NCI-H1436 (cell line): ENCODE data around the gene BPIFB1.

Experiments used
- DNase-seq: peaks from one replicate; lab custom pipeline; 2025; lab: John Stamatoyannopoulos, UW

BPIFB1 gene

DNA sequence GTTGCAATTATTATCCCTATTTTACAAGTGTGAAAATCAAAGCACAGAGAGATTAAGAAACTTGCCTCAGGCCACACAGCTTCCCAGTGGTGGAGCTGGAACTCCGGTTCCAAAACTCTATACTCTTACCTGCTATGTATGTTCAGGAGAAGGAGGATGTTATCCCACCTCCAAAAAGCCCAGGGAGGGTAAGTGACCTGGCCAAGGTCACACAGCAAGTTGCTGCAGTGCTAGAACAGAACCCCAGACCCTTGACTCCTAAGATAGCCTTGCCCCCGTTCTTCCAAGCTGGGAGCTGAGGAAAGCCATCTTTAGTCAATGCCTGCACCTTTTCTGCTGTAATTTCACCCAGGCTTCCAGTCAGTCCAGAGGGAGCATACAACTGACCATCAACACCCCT, 42.3 kb downstream of the BPIFB1 start:
- DNase-seq = no peak

DNA sequence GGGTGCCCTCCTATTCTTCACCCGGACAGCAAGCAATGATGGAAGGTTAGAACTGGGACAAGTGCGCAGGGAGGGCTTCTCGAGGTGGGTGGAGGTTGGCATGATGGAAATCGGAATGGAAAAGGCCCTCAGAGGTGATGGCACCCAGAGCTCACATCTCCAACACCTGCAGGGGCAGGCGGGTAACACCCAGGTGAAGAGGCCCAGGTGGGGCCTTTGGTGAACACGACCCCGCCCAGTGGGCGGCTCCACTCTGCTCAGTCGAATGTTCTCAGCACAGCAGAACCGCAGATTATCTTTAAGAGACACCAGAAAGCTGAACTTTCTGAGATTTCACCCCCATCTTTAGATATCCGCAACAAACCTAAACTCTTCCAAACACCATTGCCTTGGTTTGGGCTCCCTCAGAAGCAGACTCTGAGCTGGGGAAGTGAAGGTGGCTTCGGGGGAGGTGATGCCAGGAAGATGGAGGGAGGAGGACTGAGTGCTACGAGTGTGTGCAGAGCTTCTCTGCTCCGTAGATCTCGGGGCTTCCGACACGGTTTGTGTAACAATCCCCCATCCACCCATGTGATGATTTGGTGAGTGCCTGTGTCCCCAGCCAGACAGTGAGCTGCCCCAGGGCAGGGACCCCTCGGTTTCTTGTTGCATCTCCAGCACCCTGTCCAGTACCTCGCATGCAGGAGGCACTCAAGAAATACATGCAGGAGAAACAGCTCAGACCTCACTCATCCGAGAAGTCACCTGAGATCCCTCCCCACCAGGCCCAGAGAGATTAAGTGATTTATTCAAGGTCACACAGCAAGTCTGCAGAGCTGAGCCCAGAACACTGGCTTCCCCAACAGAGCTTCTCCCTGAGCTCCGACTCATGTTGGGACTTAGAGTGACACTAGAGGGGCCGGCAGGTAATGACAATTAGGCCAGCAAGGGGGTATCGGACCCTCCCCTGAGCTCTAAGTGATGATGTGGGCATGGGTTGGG, 45.4 kb downstream of the BPIFB1 start:
- DNase-seq = no peak

DNA sequence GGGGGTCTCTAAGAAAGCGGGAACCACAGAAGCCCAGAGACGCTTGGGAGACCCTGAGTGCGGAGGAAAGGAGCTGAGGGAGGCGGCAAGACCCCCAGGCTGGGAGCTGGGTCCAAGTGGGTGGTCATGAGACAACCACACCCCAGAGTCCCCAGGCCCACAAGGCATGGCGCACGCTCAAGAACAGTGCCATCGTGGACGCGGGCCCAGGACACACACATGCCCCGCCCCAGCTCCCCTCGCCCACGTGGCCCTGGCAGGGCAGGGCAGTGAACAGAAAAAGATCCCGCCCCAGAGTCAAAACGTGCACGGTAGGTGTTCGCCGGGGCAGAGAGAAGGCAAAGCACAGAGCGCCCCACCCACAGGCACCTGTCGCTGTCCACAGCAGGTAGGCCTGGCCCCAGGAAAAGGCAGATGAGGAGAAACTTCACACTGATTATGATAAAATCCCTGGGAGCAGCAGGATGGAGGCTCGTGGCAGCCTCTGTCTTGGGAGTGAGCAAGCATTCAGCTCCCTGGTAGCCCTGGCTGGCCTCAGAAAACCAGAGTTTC, 50.0 kb downstream of the BPIFB1 start:
- no peak for DNase-seq

DNA sequence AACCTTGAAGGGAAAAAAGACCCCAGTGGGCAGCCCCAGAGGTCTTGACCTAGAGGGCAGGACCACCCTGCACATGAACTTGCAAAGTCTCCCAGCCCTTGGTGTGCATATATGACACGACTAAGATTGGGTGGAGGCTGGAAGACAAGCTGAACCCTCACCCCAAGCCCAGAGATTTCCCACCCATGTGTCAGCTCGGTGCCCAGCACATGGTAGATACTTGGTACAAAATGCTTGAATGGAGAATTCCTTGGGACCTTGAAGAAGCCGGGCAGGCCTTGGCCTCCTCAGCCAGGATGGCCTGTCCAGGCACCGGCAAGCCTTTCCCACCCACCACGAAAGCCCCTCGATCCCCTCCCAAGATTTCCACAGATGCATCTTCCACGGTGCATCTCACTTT, 50.6 kb downstream of the BPIFB1 start:
- DNase-seq = no peak

DNA sequence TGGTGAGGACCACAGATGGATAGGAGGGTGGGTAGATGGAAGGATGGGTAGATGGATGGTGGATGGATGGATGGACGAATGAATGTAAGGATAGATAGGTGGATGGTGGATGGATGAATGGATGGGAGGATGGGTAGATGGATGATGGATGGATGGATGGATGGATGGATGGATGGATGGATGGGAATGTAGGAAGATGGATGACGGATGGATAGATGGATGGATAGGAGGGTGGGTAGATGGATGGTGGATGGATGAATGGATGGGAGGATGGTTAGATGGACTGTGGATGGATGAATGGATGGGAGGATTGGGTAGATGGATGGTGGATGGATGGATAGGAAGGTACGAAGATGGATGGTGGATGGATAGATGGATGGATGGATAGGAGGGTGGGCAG, 51.1 kb downstream of the BPIFB1 start:
- DNase-seq = no peak

DNA sequence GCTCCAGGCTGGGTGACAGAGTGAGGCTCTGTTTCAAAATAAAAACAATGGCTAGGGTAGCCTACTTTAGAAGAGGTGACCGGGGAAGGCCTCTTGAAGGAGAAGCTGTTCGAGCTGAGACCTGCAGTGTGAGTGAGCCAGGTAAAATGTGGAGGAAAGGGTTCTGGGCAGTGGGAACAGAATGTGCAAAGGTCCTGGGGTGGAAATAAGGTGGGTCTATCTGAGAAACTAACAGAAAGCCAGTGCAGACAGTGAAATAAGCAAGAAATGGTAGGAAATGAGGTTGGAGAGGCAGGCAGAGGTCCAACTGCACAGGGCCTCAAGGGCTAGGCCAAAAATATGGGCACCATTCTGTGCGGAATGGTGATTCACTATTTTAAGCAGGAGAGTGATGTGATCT, 53.4 kb downstream of the BPIFB1 start:
- DNase-seq = no peak

DNA sequence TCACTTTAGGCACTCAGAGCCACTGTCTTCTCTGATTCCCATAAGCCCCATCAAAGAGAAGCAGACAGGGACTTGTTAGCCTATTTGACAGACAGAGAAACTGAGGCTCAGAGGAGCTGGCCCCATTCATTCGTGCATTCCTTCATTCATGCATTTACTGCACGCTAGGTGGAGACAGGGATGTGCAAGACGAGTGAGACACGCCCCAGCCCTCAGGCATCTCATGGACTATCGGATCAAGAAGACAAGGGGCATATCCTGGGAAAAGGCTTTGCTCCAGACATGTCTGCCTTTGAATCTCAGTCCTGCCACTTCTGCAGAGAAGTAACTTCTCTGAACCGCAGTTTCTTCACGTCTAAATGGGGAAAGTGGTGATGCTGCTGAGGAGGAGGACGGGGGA, 54.1 kb downstream of the BPIFB1 start:
- DNase-seq = no peak

DNA sequence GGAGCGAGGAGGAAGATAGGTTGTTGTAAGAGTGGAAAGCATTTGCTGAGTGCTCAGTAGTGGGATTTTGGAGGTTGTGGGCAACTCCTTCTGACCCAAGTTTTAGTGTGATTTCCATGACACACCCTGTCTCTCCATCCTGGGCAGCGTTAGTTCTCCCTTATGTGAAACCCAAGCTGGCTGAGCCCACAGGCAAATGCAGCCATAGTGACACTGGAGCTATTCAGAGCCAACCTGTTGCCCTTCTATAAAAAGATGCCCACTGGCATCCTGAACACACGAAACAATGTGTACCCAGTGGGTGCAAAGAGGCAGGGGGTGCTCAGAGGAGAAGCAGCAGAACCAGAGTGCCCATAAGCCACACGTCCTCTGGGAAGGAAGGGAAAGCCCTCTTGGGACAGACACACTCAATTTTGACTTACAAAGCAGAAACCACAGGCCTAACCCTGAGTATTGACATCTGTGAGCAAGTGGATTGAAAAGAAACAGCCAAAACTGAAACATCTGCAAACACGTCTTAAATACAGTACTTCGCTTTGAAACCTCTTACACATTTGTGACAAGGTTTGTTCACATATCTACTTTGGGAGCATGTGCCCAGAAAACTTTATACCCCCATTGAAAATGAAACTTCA, 54.6 kb downstream of the BPIFB1 start:
- DNase-seq = no peak

DNA sequence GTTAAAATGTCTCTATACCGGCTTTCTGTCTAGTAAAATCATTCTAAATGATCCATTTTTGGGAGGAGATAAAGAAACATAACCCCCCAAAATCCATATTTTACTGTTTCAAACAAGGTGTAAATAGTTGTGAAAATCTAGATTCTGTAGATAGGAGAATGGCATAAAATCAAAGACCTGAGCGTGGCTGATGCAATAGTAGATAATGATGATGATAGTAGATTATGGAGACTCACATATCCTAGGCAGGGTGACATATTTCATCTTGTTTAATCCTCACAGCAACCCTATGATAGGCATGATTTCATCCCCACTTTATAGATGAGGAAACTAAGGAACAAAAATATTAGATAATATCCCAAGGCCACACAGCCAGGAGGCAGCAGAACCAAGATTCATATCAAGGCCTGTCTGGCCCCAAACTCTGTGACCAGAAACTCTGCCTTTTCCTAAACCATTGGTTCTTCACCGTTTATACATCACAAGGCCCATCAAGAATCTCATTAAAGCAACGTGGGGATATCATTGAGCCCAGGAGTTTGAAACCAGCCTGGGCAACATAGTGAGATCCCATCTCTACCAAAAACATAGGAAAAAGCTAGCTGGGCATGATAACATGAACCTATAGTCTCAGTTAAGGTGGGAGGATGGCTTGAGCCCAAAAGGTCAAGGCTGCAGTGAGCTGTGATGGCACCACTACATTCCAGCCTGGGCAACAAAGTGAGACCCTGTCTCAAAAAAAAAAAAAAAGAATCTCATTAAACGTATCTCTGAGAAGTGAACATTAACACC, 55.6 kb downstream of the BPIFB1 start:
- DNase-seq = no peak

DNA sequence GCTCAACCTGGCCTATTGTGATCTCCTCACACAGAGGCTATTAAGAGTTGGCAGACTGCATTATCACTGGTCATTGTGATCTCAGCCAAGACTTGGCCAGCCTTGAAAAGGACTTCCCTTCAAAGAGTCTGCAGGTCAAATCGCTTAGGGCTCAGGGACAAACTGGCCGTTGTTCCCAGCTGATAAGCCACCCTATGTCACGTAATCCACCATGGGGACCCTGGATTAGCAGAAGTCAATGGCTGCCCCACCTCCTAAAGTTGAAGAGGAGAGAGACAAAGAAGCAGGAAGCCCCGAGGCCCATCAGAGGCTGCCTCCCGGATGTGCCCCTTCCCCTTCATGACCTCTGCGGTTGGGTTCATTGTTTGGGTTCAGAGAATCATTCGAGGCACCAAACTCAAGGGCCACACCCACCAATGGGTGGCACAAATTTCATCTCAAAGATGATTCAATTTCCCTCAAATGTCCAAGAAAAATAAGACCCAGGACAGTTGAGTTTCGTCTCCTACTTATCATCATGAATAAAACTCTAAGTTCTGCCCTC, 56.6 kb downstream of the BPIFB1 start:
- no peak for DNase-seq

DNA sequence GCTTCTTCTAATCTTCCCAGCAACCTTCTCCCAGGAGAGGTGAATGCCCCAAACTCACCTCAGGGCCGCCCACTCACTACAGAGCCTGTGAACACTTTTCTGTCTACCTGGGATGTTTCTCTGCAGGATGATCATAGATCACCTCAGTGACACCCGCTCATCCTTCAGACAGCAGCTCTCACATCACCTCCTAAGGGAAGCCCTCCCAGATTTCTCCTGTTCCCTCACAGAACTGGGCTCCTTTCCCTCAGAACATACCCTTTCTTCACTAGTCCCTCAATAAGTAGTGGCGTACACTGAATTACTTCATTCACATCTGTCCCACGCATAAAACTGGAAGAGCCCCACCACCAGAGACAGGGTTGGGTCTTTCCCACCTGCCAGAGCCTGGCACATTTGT, 60.5 kb downstream of the BPIFB1 start:
- no peak for DNase-seq

DNA sequence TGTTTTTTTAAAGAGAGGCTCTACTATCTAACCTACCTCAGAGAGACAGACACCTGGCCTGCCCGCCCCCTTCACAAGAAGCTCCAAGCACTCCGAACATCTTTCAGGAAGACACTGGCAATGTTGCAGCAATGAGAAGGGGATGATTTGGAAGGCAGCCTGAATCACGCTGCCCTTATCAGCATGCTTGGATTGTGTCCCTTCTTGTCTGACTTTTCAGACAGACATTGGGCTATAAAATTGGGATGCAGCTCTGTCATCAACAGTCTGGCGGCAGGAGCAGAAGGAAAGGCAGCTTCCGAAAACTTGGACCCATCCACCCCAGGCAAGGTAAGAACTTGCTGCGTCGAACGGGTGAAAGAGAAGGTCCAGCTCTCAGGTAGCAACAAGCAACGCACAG, 62.3 kb downstream of the BPIFB1 start:
- no peak for DNase-seq

DNA sequence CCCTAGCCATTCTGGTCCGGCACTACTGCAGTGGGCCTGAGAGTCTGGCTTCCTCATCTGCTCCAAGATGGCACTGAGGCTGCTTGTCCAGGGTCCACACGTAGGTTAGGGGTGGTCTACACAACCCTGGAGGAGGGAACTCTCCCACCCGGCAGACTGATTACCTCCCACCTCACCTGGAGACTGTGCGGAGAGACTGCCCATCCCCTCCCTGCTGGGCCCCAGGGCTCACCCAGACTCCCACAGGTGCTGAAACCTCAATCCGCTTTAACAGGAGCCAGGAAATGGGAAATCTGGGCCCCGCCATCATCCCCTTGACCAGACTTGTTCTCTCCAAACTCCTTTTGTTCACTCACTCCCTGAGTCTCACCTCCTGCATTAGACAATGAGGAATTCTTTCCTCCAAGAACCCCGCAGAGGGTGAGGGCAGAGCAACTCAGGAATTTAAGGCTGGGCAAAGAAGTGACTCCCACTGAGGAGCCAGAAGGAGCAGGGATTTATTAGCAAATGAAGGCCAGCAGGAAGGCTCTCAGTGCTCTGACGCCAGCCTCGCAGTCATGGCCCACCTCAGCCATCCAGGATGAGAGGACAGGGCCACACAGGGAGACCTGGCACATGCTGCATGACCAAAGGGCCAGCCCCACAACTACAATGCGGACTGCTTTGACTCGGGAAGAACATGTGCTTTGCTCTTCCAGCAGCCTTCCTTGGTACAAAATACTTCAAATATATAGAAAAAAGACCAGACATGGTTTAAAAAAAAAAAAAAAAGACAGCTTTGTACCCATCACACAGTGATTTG, 65.3 kb downstream of the BPIFB1 start:
- DNase-seq = no peak

DNA sequence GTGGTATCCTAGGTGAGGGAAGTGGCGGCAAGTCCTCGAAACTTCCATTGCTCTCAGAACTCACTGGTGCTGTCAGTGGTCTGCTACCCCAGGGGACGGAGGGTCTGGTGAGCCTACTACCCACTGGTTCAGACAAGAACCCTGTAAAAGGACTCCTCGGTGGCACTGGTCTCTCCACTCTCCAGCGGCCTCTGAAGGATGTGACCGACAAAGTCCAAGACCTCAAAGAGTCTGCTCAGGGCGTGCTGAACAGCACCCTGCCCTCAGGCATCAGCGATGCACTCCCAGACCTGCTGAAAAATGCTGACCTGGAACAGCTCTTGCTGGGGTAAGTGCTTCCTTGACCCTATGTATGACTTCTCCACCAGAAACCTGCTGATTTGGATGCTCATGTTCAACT, 66.5 kb downstream of the BPIFB1 start:
- DNase-seq = no peak

DNA sequence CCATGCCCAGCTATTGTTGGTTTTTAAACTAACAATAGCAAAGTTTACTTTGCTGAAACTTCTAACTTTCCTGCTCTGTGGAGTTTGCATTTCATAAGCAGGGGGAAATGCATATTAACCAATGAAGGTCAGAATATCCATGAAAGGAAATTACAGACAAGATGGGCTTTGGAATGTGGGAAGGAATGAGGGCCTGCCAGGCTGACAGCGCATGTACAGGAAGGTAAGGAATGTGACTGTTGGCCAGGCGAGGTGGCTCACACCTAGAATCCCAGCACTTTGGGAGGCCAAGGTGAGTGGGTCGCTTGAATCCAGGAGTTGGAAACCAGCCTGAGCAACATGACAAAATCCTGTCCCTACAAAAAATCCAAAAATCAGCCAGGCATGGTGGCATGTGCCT, 68.7 kb downstream of the BPIFB1 start:
- no peak for DNase-seq

DNA sequence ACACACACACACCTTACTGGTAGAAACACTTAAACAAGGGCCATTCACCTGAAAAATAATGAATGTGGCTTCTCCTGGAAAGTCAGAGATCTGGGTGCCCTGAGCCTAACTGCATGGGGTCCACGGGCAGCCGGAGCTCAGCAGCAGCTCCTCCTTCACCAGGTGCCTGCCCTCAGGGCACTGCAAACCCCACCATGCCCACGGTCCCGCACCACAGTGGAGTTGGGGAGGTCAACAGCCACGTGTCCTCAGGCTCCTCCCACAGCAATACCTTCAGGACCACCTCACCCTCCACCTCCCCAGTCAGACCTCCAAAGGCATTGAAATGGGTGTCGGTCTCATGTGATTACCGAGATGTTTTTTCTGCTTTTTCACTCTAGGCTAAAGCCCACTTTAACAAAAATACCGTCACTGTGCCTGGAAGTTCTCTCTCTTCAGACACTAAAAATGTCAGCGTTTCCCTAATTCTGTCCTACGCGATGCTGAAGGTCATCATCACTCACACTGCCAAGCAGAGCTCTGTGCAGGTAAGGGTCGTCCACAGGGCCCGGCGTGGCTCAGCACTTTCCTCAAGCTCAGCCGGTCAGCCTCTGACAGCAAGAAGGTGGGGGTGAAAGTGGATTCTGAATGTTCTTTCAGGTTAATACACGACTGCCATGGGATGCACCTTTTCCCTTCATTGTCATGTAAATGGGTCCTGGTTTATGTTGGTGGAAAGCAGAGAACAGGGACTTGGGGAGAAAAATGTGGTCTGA, 69.4 kb downstream of the BPIFB1 start:
- no peak for DNase-seq

DNA sequence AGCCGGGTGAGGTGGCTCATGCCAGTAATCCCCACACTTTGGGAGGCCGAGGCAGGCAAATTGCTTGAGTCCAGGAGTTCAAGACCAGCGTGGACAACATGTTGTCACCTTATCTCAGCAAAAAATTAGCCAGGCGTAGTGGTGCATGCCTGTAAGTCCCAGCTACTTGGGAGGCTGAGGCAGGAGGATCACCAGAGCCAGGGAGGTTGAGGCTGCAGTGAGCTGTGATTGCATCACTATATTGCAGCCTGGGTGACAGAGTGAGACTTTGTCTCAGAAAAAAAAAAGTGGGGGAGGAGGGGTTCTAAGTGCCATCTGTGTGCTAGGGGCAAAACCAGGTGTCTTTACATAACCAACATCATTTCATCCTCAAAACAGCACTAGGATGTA, 70.0 kb downstream of the BPIFB1 start:
- no peak for DNase-seq
